ENCODE results near the gene APOD. TPM values are rescaled to one million over a fixed set of nuclear protein-coding genes. Genes with fewer than 3 reads are reported as not detected.

APOD gene
- total and polyA plus RNA-seq, 2 of the 4 experiments (the other 2 are of a cell fraction): 0.36 TPM; not detected in 1

GRCh38 chr3:195535293-195535692 is 48.4 kb downstream of the APOD start:
- H3K18ac ChIP-seq (ENCODE audit: low read depth, low read length): no peak overlapping the region
- no peak overlapping the region for H4K5ac ChIP-seq (ENCODE audit: low read depth, low read length)
- H3K9ac ChIP-seq (ENCODE audit: low read depth, low read length): no peak overlapping the region
- peaks cover 37 to 58% of the 10 kb centered on the region in 2 experiments for H3K79me1 ChIP-seq (ENCODE audit: low read depth in 1 of 2, low read length in 2 of 2)
- TF ChIP-seq RFX5 (IDR thresholded peaks at IDR 0.05; ENCODE audit: low read depth, low read length) (no peak), BHLHE40 (IDR thresholded peaks at IDR 0.05; ENCODE audit: low read depth, low read length) (no peak), NFE2L2 (IDR thresholded peaks at IDR 0.05; ENCODE audit: low read depth, low read length) (no peak), MAZ (IDR thresholded peaks at IDR 0.05; ENCODE audit: borderline replicate concordance, low read depth, low read length) (no peak), USF2 (IDR thresholded peaks at IDR 0.05; ENCODE audit: low read depth, low read length) (no peak)
- no peak overlapping the region for H2BK15ac ChIP-seq (ENCODE audit: low read depth, low read length)
- no peak overlapping the region for H3K56ac ChIP-seq (ENCODE audit: extremely low read depth, insufficient read depth, low read length)
- no peak overlapping the region for H2BK20ac ChIP-seq (ENCODE audit: low read depth, low read length)
- no peak overlapping the region for H3K14ac ChIP-seq (replicated peaks; ENCODE audit: low read depth, low read length)
- peaks cover 2% of the 10 kb centered on the region; the same call in 1 of the 2 replicates for H3K4me1 ChIP-seq (ENCODE audit: control insufficient read depth, insufficient read depth, low read length)
- no peak overlapping the region for H2AK9ac ChIP-seq (replicated peaks; ENCODE audit: low read depth, low read length, poor library complexity)
- no peak overlapping the region for H4K91ac ChIP-seq (ENCODE audit: insufficient read depth, low read depth, low read length)
- H2BK120ac ChIP-seq (ENCODE audit: low read depth, low read length): no peak overlapping the region
- H4K20me1 ChIP-seq (ENCODE audit: insufficient read depth, low read length): peaks cover 49% of the 10 kb centered on the region
- peaks cover 7% of the 10 kb centered on the region; the same call in 1 of the 2 replicates for H3K9me1 ChIP-seq (ENCODE audit: insufficient read depth, low read length)
- H2AK5ac ChIP-seq (ENCODE audit: low read depth, low read length): no peak overlapping the region
- H3K4ac ChIP-seq (ENCODE audit: low read depth, low read length): no peak overlapping the region
- no peak for ATAC-seq (ENCODE audit: low read depth)
- dilution Hi-C loops (cut with HindIII; ENCODE audit: low sequenced_read_pairs, unreplicated experiment): no loop called here
- no peaks in the 10 kb centered on the region for H3K9me3 ChIP-seq (ENCODE audit: control insufficient read depth, insufficient read depth, low read length)
- no peak overlapping the region for H2AFZ ChIP-seq (replicated peaks; ENCODE audit: low read length, poor library complexity)
- BruUV-seq (replicated peaks): no TSS peak
- H3K4me2 ChIP-seq (ENCODE audit: low read depth, low read length): no peak overlapping the region
- in situ Hi-C loops (cut with MboI; ENCODE audit: low sequenced_read_pairs): no loop called here
- H3K4me3 ChIP-seq (ENCODE audit: insufficient read depth, low read depth, low read length): no peak overlapping the region
- 80% methylated on average over 1 of the region's 5 CpGs; no CpG with 5 or more reads in 1 of the 2 experiments for WGBS, 2 experiments (ENCODE audit: extremely low coverage in 2 of 2, insufficient read length in 1 of 2)
- no peak overlapping the region for H4K8ac ChIP-seq (ENCODE audit: low read depth in 2 of 2, low read length in 2 of 2)
- H3K23ac ChIP-seq (ENCODE audit: low read depth, low read length): no peak overlapping the region
- H3K27ac ChIP-seq (ENCODE audit: insufficient read depth, low read length): no peak overlapping the region
- intact Hi-C loops (cut with micrococcal nuclease): no loop called here
- no peak for DNase-seq
- ChIA-PET CTCF (interaction anchor here (0.6 kb wide), 1 partner anchor 123 kb away, joined by 4 read pairs; no protein-coding TSS in a partner anchor), POLR2A (ENCODE audit: unreplicated experiment) (no interaction called here)
- no peak overlapping the region for H2BK5ac ChIP-seq (ENCODE audit: low read depth, low read length, poor library complexity, severe bottlenecking)
- H3K27me3 ChIP-seq (ENCODE audit: control insufficient read depth, insufficient read depth, low read length): no peaks in the 10 kb centered on the region
- 0 out of 2 replicates have a peak, but pooled peaks cover 1% of the 10 kb centered on the region for H3K36me3 ChIP-seq (ENCODE audit: control insufficient read depth, insufficient read depth, low read length)

Measured in IMR-90 (cell line).